DND-41 (cell line): ENCODE data around the gene FOXD2.

Experiments
- EZH2 ChIP-seq: IDR thresholded peaks from 3 replicates; pipeline ENCODE4 v1.6.1; 2012; ENCODE audit warnings: borderline replicate concordance, low read depth, mild to moderate bottlenecking, moderate library complexity, low read length, inconsistent platforms; ENCODE audit not compliant: severe bottlenecking
- TF ChIP-seq, protein P1 (sequence below): IDR thresholded peaks from 2 replicates; pipeline ENCODE4 v1.5.1; 2012; ENCODE audit warnings: borderline replicate concordance, low read length, moderate library complexity, mild to moderate bottlenecking; ENCODE audit not compliant: poor library complexity, severe bottlenecking; ENCODE audit errors: extremely low read depth

DNA sequence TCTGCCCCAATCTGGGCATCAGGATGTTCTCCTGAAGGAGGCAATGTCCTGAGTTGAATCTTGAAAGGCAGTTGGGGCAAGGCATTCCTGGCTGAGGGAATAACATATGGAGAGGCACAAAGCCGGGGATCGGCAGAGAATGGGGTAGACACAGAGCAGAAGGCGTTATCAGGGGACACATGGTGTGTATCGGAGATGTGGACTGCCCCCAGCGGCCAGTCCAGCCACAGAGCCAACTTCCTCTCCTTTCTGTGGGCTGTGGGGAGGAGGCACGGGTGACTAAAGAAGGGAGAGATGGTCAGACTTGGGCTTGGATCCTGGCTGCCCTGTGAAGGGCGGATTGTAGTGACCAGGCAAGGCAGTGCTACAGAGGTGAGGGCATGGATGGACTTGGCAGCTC is 32.1 kb downstream of the FOXD2 start:
- TF ChIP-seq, protein P1, sequence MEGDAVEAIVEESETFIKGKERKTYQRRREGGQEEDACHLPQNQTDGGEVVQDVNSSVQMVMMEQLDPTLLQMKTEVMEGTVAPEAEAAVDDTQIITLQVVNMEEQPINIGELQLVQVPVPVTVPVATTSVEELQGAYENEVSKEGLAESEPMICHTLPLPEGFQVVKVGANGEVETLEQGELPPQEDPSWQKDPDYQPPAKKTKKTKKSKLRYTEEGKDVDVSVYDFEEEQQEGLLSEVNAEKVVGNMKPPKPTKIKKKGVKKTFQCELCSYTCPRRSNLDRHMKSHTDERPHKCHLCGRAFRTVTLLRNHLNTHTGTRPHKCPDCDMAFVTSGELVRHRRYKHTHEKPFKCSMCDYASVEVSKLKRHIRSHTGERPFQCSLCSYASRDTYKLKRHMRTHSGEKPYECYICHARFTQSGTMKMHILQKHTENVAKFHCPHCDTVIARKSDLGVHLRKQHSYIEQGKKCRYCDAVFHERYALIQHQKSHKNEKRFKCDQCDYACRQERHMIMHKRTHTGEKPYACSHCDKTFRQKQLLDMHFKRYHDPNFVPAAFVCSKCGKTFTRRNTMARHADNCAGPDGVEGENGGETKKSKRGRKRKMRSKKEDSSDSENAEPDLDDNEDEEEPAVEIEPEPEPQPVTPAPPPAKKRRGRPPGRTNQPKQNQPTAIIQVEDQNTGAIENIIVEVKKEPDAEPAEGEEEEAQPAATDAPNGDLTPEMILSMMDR: no peak
- no peak for TF ChIP-seq EZH2
